Liver (tissue), 3 donors: Measurements from ENCODE around the gene FBF1.

ENCODE experiments used
- CTCF ChIP-seq: fragments of 150-350 bp; IDR thresholded peaks from 2 replicates; pipeline ENCODE4 v1.5.1; 2017; ENCODE audit warnings: improper control_type of control experiment, low read depth, low read length; ENCODE audit not compliant: missing input control
- EGR1 ChIP-seq, 2 donors: IDR thresholded peaks; 2 replicates each; pipeline ENCODE4 v1.6.1; 2016 to 2018; ENCODE audit warnings: antibody characterized with exemption in 2 of 2, low read depth in 2 of 2
- GABPA ChIP-seq, 2 donors: IDR thresholded peaks in 1 of 2; conservative IDR thresholded peaks in 1 of 2; 2 replicates each; pipeline ENCODE4 v1.6.1; 2016; ENCODE audit warnings: antibody characterized with exemption in 2 of 2, mild to moderate bottlenecking in 1 of 2, moderate library complexity in 1 of 2
- MAX ChIP-seq: IDR thresholded peaks from 2 replicates; pipeline ENCODE4 v1.6.1; 2016; ENCODE audit warnings: antibody characterized with exemption
- SP1 ChIP-seq: IDR thresholded peaks from 2 replicates; pipeline ENCODE4 v1.6.1; 2018; ENCODE audit warnings: antibody characterized with exemption, mild to moderate bottlenecking
- YY1 ChIP-seq: IDR thresholded peaks from 2 replicates; pipeline ENCODE4 v1.6.1; 2016; ENCODE audit warnings: antibody characterized with exemption, mild to moderate bottlenecking
- donor health status: healthy.
- donor health status: healthy.

GRCh38 chr17:75933808-75934207 is 7.0 kb downstream of the FBF1 start:
- TF ChIP-seq CTCF (no peak), EGR1 (IDR thresholded peaks at IDR 0.05; ENCODE audit: low read depth in 2 of 2) (no peak), MAX (no peak), YY1 (no peak), SP1 (no peak), GABPA (IDR thresholded peaks at IDR 0.05 in 1 of 2, conservative IDR thresholded peaks at IDR 0.05 in 1 of 2) (no peak)
